Measurements from ENCODE around the gene RAP1GAP. TPM values are rescaled to one million over a fixed set of nuclear protein-coding genes. Genes with fewer than 3 reads are reported as not detected.

RAP1GAP gene
- total RNA-seq, 2 donors from 2014 or later, result 1.2 to 2.4 TPM

GRCh38 chr1:21671915-21672314 lies 2.8 kb upstream of the RAP1GAP start:
- no peaks in the 10 kb centered on the region for H3K36me3 Mint-ChIP-seq (ENCODE audit: insufficient read depth in 2 of 2)
- H3K4me1 Mint-ChIP-seq (ENCODE audit: low read depth), result peaks cover under 1% of the 10 kb centered on the region
- H3K27ac Mint-ChIP-seq, result no peak overlapping the region
- ATAC-seq (replicated peaks in 1 of 2) (no peak), DNase-seq (no peak)
- H3K27me3 Mint-ChIP-seq (ENCODE audit: low read depth), result peaks cover 12% of the 10 kb centered on the region
- H3K9me3 Mint-ChIP-seq, result no peaks in the 10 kb centered on the region
- no peak overlapping the region for H3K4me3 Mint-ChIP-seq

GRCh38 chr1:21670956-21671902 lies 2.1 kb upstream of the RAP1GAP start:
- Mint-ChIP-seq H3K9me3 (no peaks in the 10 kb centered on the region), H3K36me3 (ENCODE audit: insufficient read depth in 2 of 2) (no peaks in the 10 kb centered on the region), H3K4me1 (ENCODE audit: low read depth) (peaks cover 7% of the 10 kb centered on the region), H3K27ac (no peak overlapping the region), H3K4me3 (no peak overlapping the region), H3K27me3 (ENCODE audit: low read depth) (peaks cover 12% of the 10 kb centered on the region)
- DNase-seq (no peak), ATAC-seq (replicated peaks in 1 of 2) (no peak)

GRCh38 chr1:21670059-21670881 lies 1.1 kb upstream of the RAP1GAP start:
- H3K36me3 Mint-ChIP-seq (ENCODE audit: insufficient read depth in 2 of 2), result no peaks in the 10 kb centered on the region
- ATAC-seq (replicated peaks in 1 of 2) (no peak), DNase-seq (no peak)
- peaks cover 10% of the 10 kb centered on the region for H3K4me1 Mint-ChIP-seq (ENCODE audit: low read depth)
- peak overlapping the region; percentile 72 to 78 for H3K4me3 Mint-ChIP-seq
- H3K27ac Mint-ChIP-seq, result no peak overlapping the region
- H3K9me3 Mint-ChIP-seq, result no peaks in the 10 kb centered on the region
- H3K27me3 Mint-ChIP-seq (ENCODE audit: low read depth), result peaks cover 12% of the 10 kb centered on the region

GRCh38 chr1:21668951-21669257 lies 253 bp downstream of the RAP1GAP start:
- ATAC-seq (replicated peaks in 1 of 2) (peak; percentile 3 to 8), DNase-seq (no peak)
- Mint-ChIP-seq H3K4me1 (ENCODE audit: low read depth) (peaks cover 10% of the 10 kb centered on the region), H3K9me3 (no peaks in the 10 kb centered on the region), H3K36me3 (ENCODE audit: insufficient read depth in 2 of 2) (no peaks in the 10 kb centered on the region), H3K4me3 (peak overlapping the region; percentile 32 to 72), H3K27me3 (ENCODE audit: low read depth) (peaks cover 23% of the 10 kb centered on the region), H3K27ac (no peak overlapping the region)

- Mint-ChIP-seq H3K4me1 (ENCODE audit: low read depth) (peaks cover 10% of the 10 kb centered on the region), H3K36me3 (ENCODE audit: insufficient read depth in 2 of 2) (no peaks in the 10 kb centered on the region), H3K27ac (no peak overlapping the region), H3K27me3 (ENCODE audit: low read depth) (peaks cover 23% of the 10 kb centered on the region), H3K4me3 (peak overlapping the region; percentile 32 to 72), H3K9me3 (no peaks in the 10 kb centered on the region)
- DNase-seq (no peak), ATAC-seq (replicated peaks in 1 of 2) (no peak)
These were observed 766 bp downstream of the RAP1GAP start for GRCh38 chr1:21668232-21668950.

GRCh38 chr1:21667348-21668231 lies 1.6 kb downstream of the RAP1GAP start:
- no peak for ATAC-seq (replicated peaks in 1 of 2)
- H3K27ac Mint-ChIP-seq, result peak overlapping the region; percentile 23
- peaks cover 10% of the 10 kb centered on the region for H3K4me1 Mint-ChIP-seq (ENCODE audit: low read depth)
- no peak for DNase-seq
- no peaks in the 10 kb centered on the region for H3K9me3 Mint-ChIP-seq
- peaks cover 23% of the 10 kb centered on the region for H3K27me3 Mint-ChIP-seq (ENCODE audit: low read depth)
- H3K36me3 Mint-ChIP-seq (ENCODE audit: insufficient read depth in 2 of 2), result no peaks in the 10 kb centered on the region
- peak overlapping the region; percentile 14 to 25 for H3K4me3 Mint-ChIP-seq

- ATAC-seq (replicated peaks in 1 of 2), result peak in 1 of 2 donors; percentile 18
- Mint-ChIP-seq H3K4me1 (ENCODE audit: low read depth) (peaks cover 10% of the 10 kb centered on the region), H3K27me3 (ENCODE audit: low read depth) (peaks cover 26% of the 10 kb centered on the region), H3K9me3 (no peaks in the 10 kb centered on the region), H3K36me3 (ENCODE audit: insufficient read depth in 2 of 2) (no peaks in the 10 kb centered on the region), H3K4me3 (peak overlapping the region; percentile 14 to 25), H3K27ac (no peak overlapping the region)
- no peak for DNase-seq
These were observed 2.4 kb downstream of the RAP1GAP start for GRCh38 chr1:21666576-21667320.

GRCh38 chr1:21665711-21666575 lies 3.2 kb downstream of the RAP1GAP start:
- DNase-seq, result no peak
- no peak for ATAC-seq (replicated peaks in 1 of 2)
- Mint-ChIP-seq H3K9me3 (no peaks in the 10 kb centered on the region), H3K4me1 (ENCODE audit: low read depth) (peaks cover 10% of the 10 kb centered on the region), H3K27me3 (ENCODE audit: low read depth) (peaks cover 30% of the 10 kb centered on the region), H3K36me3 (ENCODE audit: insufficient read depth in 2 of 2) (no peaks in the 10 kb centered on the region), H3K4me3 (peak overlapping the region in 1 of 2 donors; percentile 17), H3K27ac (peak overlapping the region; percentile 22)

GRCh38 chr1:21664806-21665588 lies 4.2 kb downstream of the RAP1GAP start:
- Mint-ChIP-seq H3K9me3 (no peaks in the 10 kb centered on the region), H3K27me3 (ENCODE audit: low read depth) (peaks cover 40% of the 10 kb centered on the region), H3K4me1 (ENCODE audit: low read depth) (peaks cover 10% of the 10 kb centered on the region), H3K27ac (no peak overlapping the region), H3K4me3 (peak overlapping the region in 1 of 2 donors; percentile 17), H3K36me3 (ENCODE audit: insufficient read depth in 2 of 2) (no peaks in the 10 kb centered on the region)
- DNase-seq (no peak), ATAC-seq (replicated peaks in 1 of 2) (no peak)

GRCh38 chr1:21663951-21664805 lies 5.0 kb downstream of the RAP1GAP start:
- ATAC-seq (replicated peaks in 1 of 2) (no peak), DNase-seq (no peak)
- Mint-ChIP-seq H3K27ac (no peak overlapping the region), H3K4me1 (ENCODE audit: low read depth) (peaks cover 17% of the 10 kb centered on the region), H3K27me3 (ENCODE audit: low read depth) (peaks cover 45% of the 10 kb centered on the region), H3K4me3 (no peak overlapping the region), H3K36me3 (ENCODE audit: insufficient read depth in 2 of 2) (no peaks in the 10 kb centered on the region), H3K9me3 (no peaks in the 10 kb centered on the region)

Measured in activated T-cell treated with anti-CD3 and anti-CD28 coated beads, Interleukin-2, amount 50 U/mL, for 72 hours (primary cell).